Astrocyte (in vitro differentiated cells and primary cell): ENCODE data around the gene LMBR1L. TPM values are rescaled to one million over a fixed set of nuclear protein-coding genes. Genes with fewer than 3 reads are reported as not detected.
A peak's percentile ranks its signal among the peaks of the same experiment; 100 is the strongest.

Experiments used
- DNase-seq: peaks from one replicate; pipeline ENCODE4 v3.0.0-alpha.2; 2010; ENCODE audit warnings: low read depth
- FAIRE-seq: peaks from 2 replicates; lab custom pipeline; 2011; peaks lifted over from hg19 to GRCh38; lab: Jason Lieb, UNC
- H2AFZ ChIP-seq: 2 replicates; pipeline ENCODE4 v1.6.0; 2012; ENCODE audit warnings: low read depth, low read length, inconsistent platforms
- H3K27ac ChIP-seq: 2 replicates; pipeline ENCODE4 v1.5.1; 2011; ENCODE audit warnings: low read depth, low read length, inconsistent platforms
- H3K27me3 ChIP-seq: 2 replicates; pipeline ENCODE4 v1.6.0; 2011; ENCODE audit warnings: low read length, inconsistent platforms; ENCODE audit not compliant: insufficient read depth
- H3K36me3 ChIP-seq: 2 replicates; pipeline ENCODE4 v1.5.1; 2011; ENCODE audit warnings: low read length, inconsistent platforms; ENCODE audit not compliant: insufficient read depth
- H3K4me1 ChIP-seq: 2 replicates; pipeline ENCODE4 v1.5.1; 2011; ENCODE audit warnings: low read length, inconsistent platforms; ENCODE audit not compliant: insufficient read depth
- H3K4me2 ChIP-seq: 2 replicates; pipeline ENCODE4 v1.6.0; 2012; ENCODE audit warnings: low read length, inconsistent platforms
- H3K4me3 ChIP-seq: 2 replicates; pipeline ENCODE4 v1.5.1; 2011; ENCODE audit warnings: low read depth, mild to moderate bottlenecking, low read length, inconsistent platforms; ENCODE audit not compliant: insufficient read depth
- H3K79me2 ChIP-seq: 2 replicates; pipeline ENCODE4 v1.6.0; 2012; ENCODE audit warnings: mild to moderate bottlenecking, low read length, inconsistent platforms; ENCODE audit not compliant: insufficient read depth
- H3K9ac ChIP-seq: 2 replicates; pipeline ENCODE4 v1.6.0; 2012; ENCODE audit warnings: mild to moderate bottlenecking, low read length, inconsistent platforms
- H3K9me3 ChIP-seq: 2 replicates; pipeline ENCODE4 v1.5.1; 2012; ENCODE audit warnings: low read depth, mild to moderate bottlenecking, low read length, inconsistent platforms; ENCODE audit not compliant: insufficient read depth
- H4K20me1 ChIP-seq: 2 replicates; pipeline ENCODE4 v1.6.0; 2012; ENCODE audit warnings: low read length, inconsistent platforms; ENCODE audit not compliant: insufficient read depth
- H3K27ac Mint-ChIP-seq: one replicate; pipeline ENCODE4 v1.8.0; 2021; ENCODE audit warnings: mild to moderate bottlenecking, mixed read lengths; ENCODE audit not compliant: unreplicated experiment
- H3K27me3 Mint-ChIP-seq: one replicate; pipeline ENCODE4 v1.8.0; 2021; ENCODE audit warnings: low read depth, mixed read lengths; ENCODE audit not compliant: unreplicated experiment
- H3K36me3 Mint-ChIP-seq: one replicate; pipeline ENCODE4 v1.8.0; 2021; ENCODE audit warnings: low read depth, mixed read lengths; ENCODE audit not compliant: unreplicated experiment
- H3K4me1 Mint-ChIP-seq: one replicate; pipeline ENCODE4 v1.8.0; 2021; ENCODE audit warnings: low read depth, mixed read lengths; ENCODE audit not compliant: unreplicated experiment
- H3K4me3 Mint-ChIP-seq: one replicate; pipeline ENCODE4 v1.8.0; 2021; ENCODE audit warnings: mild to moderate bottlenecking, moderate library complexity, mixed read lengths; ENCODE audit not compliant: unreplicated experiment
- H3K9me3 Mint-ChIP-seq: one replicate; pipeline ENCODE4 v1.8.0; 2021; ENCODE audit warnings: mild to moderate bottlenecking, mixed read lengths; ENCODE audit not compliant: unreplicated experiment
- CTCF ChIP-seq: IDR thresholded peaks from 2 replicates; pipeline ENCODE4 v1.5.1; 2011; ENCODE audit warnings: low read depth, mild to moderate bottlenecking, inconsistent platforms, low read length, moderate library complexity; ENCODE audit not compliant: insufficient read depth
- EZH2 ChIP-seq: IDR thresholded peaks from 2 replicates; pipeline ENCODE4 v1.6.1; 2012; ENCODE audit warnings: mild to moderate bottlenecking, low read length, inconsistent platforms; ENCODE audit not compliant: insufficient read depth
- total RNA-seq: library from RNA; stranded (reverse); gene quantifications from 2 replicates; pipeline ENCODE4 v1.2.1, GENCODE V29; 2021

Gene LMBR1L
- total RNA-seq, 1 donor from 2014 or later: 61.0 TPM

- FAIRE-seq: no peak
- H3K4me3 ChIP-seq: no peak overlapping the region
- H4K20me1 ChIP-seq: peaks cover 30% of the 10 kb centered on the region
- H3K4me3 Mint-ChIP-seq: peak overlapping the region; percentile 60
- no peaks in the 10 kb centered on the region for H3K79me2 ChIP-seq
- TF ChIP-seq EZH2: peak; percentile 57
- TF ChIP-seq CTCF: no peak
- peaks cover 12% of the 10 kb centered on the region for H3K36me3 Mint-ChIP-seq
- peaks cover 60% of the 10 kb centered on the region for H3K27me3 ChIP-seq
- H3K4me1 Mint-ChIP-seq: peaks cover 5% of the 10 kb centered on the region
- no peak for DNase-seq
- no peaks in the 10 kb centered on the region for H3K9me3 Mint-ChIP-seq
- no peaks in the 10 kb centered on the region for H3K9me3 ChIP-seq
- H3K4me1 ChIP-seq: peaks cover 32% of the 10 kb centered on the region
- H3K4me2 ChIP-seq: peak overlapping the region; percentile 81
- no peak overlapping the region for H3K27ac Mint-ChIP-seq
- H3K27me3 Mint-ChIP-seq: peaks cover 43% of the 10 kb centered on the region
- no peak overlapping the region for H3K27ac ChIP-seq
- peak overlapping the region; percentile 53 for H2AFZ ChIP-seq
- no peak overlapping the region for H3K9ac ChIP-seq
- H3K36me3 ChIP-seq: no peaks in the 10 kb centered on the region
Measured at GRCh38 chr12:49091056-49091835, 19.4 kb downstream of the LMBR1L start.

DNA sequence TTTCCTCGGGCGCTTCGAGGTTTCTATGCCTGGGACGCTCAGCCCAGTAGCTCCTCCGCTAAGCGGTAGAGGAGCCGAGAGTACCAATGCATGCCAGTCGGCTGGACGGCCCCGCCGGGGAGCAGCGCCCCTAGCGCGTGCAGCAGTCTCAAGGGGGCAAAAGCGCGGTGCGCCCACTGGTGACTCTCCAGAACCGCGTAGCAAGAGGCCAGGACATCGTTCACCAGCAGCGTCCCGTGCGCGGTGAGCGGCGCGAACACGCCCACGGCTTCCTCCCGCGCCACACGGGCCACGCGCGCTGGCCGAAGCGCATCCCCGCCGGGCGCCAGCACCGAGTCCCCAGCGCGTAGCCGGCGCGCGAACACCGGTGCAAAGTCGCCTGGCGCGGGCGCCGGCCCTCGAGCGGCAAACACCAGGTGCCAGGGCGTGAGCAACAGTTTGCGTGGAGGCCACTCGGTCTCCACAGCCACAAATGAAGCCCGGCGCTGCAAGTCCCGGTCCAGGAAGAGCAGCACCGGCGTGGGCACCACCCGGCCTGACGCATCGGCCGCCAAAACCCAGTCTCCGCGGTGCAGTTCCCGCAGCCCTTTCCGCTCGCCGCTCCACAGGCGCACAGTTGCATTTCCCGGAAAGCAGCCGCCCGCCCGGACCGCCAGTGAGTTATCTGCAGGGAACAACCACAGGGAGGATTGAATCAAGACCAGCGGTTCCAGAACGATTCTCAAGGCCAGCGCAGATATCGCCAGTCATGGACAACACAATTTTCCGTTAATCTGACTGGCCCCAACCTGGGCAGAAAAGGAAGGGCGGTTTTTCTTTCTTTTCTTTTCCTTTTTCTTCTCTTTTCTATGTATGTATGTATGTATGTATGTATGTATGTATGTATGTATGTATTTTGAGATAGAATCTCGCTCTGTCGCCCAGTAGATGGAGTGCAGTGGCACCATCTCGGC lies 20.6 kb downstream of the LMBR1L start:
- peaks cover 3% of the 10 kb centered on the region for H3K36me3 Mint-ChIP-seq
- H3K4me1 Mint-ChIP-seq: peaks cover 9% of the 10 kb centered on the region
- peak overlapping the region; percentile 79 for H3K27ac Mint-ChIP-seq
- Histone ChIP-seq H2AFZ (peak overlapping the region; percentile 65), H3K27me3 (peaks cover 54% of the 10 kb centered on the region), H3K9ac (no peak overlapping the region), H3K4me3 (peak overlapping the region; percentile 47), H3K79me2 (no peaks in the 10 kb centered on the region), H4K20me1 (peaks cover 22% of the 10 kb centered on the region), H3K4me2 (peak overlapping the region; percentile 84), H3K27ac (no peak overlapping the region), H3K4me1 (peaks cover 32% of the 10 kb centered on the region), H3K9me3 (no peaks in the 10 kb centered on the region), H3K36me3 (no peaks in the 10 kb centered on the region)
- H3K4me3 Mint-ChIP-seq: peak overlapping the region; percentile 69
- TF ChIP-seq EZH2: peak; percentile 63
- peak; percentile 18 for TF ChIP-seq CTCF
- H3K27me3 Mint-ChIP-seq: peaks cover 34% of the 10 kb centered on the region
- no peaks in the 10 kb centered on the region for H3K9me3 Mint-ChIP-seq
- FAIRE-seq (no peak), DNase-seq (peak; percentile 32)
